Osteocyte (in vitro differentiated cells): ENCODE results near the gene HAPSTR1. TPM values are rescaled to one million over a fixed set of nuclear protein-coding genes. Genes with fewer than 3 reads are reported as not detected.

Experiments used
- DNase-seq: peaks from one replicate; pipeline ENCODE4 v3.0.0; 2021; ENCODE audit warnings: mixed read lengths; ENCODE audit not compliant: unreplicated experiment; ENCODE audit errors: extremely low spot score
- H3K27ac Mint-ChIP-seq: one replicate; pipeline ENCODE4 v1.8.0; 2021; ENCODE audit warnings: mild to moderate bottlenecking, mixed read lengths; ENCODE audit not compliant: unreplicated experiment
- H3K27me3 Mint-ChIP-seq: one replicate; pipeline ENCODE4 v1.8.0; 2021; ENCODE audit warnings: mixed read lengths; ENCODE audit not compliant: unreplicated experiment
- H3K36me3 Mint-ChIP-seq: one replicate; pipeline ENCODE4 v1.8.0; 2021; ENCODE audit warnings: mixed read lengths; ENCODE audit not compliant: unreplicated experiment
- H3K4me1 Mint-ChIP-seq: one replicate; pipeline ENCODE4 v1.8.0; 2021; ENCODE audit warnings: mixed read lengths; ENCODE audit not compliant: unreplicated experiment
- H3K4me3 Mint-ChIP-seq: one replicate; pipeline ENCODE4 v1.8.0; 2021; ENCODE audit warnings: mild to moderate bottlenecking, moderate library complexity, mixed read lengths; ENCODE audit not compliant: unreplicated experiment
- H3K9me3 Mint-ChIP-seq: one replicate; pipeline ENCODE4 v1.8.0; 2021; ENCODE audit warnings: mixed read lengths; ENCODE audit not compliant: unreplicated experiment
- total RNA-seq: library from RNA; stranded (reverse); gene quantifications from 2 replicates; pipeline ENCODE4 v1.2.1, GENCODE V29; 2021
- TF ChIP-seq, protein P1 (sequence below): fragments of 200-600 bp; sonication (generic); IDR thresholded peaks from 2 replicates; pipeline ENCODE4 v1.5.0; 2021; ENCODE audit warnings: antibody characterized with exemption, mild to moderate bottlenecking, moderate library complexity

Gene HAPSTR1
- total RNA-seq, 1 donor from 2014 or later, result 73.4 TPM

DNA sequence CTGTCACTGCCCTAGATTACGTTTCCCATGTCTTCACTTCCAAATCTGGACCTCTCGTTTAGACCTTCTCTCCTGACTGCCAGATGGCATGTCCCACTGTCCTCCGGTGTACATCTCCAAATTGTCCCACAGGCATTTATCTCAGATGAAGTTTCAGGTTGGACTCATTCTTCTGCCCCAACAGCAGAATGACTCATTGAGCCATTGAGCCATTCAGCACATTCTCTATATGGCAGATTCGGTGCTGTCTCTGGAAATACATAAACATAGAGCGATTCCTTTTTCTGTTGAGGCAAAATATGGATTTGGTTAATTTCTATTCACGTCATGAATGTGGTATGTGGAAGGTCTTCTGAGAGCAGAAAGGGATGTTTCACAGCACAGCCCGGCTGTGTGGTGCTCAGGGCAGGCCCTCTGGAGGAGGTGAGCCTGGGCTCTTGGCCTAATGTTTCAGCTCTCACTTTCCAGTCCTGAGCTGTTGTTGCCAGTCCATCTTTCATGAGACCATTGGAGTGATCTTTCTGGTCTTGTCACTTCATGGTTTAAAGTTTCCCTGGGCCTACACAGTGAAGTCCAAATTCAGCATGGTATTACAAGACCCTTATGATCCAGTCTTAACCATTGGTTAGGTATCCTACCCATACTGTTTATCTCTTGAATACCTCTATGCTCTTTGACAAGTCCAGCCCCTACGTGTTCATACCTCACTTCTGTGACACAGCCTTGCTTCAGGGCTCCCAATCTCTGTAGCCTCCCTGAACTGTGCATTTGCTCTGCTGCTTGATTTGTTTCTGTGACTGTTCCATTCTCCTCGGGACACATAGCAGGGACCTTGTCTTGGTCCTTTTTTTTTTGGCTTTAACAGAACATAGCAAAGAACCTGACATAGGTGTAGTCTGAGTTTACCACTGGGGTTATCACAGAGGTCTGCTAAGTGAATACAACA lies 15.9 kb downstream of the HAPSTR1 start:
- TF ChIP-seq, protein P1, sequence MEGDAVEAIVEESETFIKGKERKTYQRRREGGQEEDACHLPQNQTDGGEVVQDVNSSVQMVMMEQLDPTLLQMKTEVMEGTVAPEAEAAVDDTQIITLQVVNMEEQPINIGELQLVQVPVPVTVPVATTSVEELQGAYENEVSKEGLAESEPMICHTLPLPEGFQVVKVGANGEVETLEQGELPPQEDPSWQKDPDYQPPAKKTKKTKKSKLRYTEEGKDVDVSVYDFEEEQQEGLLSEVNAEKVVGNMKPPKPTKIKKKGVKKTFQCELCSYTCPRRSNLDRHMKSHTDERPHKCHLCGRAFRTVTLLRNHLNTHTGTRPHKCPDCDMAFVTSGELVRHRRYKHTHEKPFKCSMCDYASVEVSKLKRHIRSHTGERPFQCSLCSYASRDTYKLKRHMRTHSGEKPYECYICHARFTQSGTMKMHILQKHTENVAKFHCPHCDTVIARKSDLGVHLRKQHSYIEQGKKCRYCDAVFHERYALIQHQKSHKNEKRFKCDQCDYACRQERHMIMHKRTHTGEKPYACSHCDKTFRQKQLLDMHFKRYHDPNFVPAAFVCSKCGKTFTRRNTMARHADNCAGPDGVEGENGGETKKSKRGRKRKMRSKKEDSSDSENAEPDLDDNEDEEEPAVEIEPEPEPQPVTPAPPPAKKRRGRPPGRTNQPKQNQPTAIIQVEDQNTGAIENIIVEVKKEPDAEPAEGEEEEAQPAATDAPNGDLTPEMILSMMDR, result no peak
- Mint-ChIP-seq H3K27me3 (no peaks in the 10 kb centered on the region), H3K4me3 (no peak overlapping the region), H3K9me3 (no peaks in the 10 kb centered on the region), H3K36me3 (peaks cover 60% of the 10 kb centered on the region), H3K27ac (peak overlapping the region; percentile 63), H3K4me1 (peaks cover 78% of the 10 kb centered on the region)
- no peak for DNase-seq

DNA sequence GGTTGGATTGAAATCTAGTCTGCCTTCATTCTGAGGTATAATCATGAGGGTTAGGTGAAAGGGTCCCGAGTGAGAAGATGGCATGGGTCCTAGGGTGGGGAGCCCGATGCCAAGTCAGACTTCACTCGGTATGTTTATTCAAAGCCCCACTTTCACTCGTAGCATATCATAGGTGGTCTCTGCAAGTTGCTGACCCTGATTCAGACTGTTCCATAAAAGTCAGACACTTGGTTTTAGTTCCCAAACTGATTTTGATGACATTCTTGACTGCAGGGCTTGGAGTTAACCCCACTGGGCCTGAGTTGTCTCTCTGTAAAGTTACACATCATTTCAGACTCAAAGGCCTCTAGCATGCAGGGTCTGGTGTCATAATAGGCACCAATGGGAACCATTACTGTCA lies 17.8 kb downstream of the HAPSTR1 start:
- Mint-ChIP-seq H3K36me3 (peaks cover 46% of the 10 kb centered on the region), H3K4me1 (peaks cover 84% of the 10 kb centered on the region), H3K9me3 (no peaks in the 10 kb centered on the region), H3K27ac (peak overlapping the region; percentile 14), H3K27me3 (no peaks in the 10 kb centered on the region), H3K4me3 (no peak overlapping the region)
- DNase-seq, result no peak
- TF ChIP-seq, protein P1, result no peak

DNA sequence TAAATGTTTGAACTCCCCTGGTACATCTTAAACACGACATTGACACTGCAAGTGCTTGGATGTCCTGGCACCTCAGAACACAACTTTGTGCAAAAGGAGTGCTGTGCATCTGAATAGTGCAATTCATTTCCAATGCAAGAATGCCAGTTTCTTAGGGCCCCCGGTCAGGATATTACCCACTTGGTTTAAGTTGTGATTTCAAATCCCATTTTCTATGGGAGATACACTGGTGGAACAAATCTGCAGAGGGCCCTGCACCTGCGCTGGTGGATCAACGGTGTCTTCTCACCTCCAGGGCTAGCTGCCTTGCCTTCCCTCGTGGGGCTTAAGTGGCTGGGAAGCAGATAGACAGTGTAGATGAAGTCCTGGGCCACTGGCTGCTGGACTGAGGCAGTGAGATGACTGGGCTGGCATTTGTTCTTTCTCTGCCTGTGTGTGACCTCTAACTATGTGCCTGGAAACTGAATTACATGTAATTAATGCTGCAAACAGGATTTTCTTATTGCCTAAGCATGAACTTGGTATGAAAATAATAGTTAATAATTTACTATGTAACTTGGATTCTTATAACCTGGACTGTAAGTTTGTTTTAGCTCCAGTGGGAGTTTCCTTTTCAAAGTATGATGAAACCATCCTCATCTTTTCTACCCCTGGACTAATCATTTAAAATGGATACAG lies 20.9 kb downstream of the HAPSTR1 start:
- Mint-ChIP-seq H3K36me3 (peaks cover 40% of the 10 kb centered on the region), H3K27ac (peak overlapping the region; percentile 58), H3K4me1 (peaks cover 75% of the 10 kb centered on the region), H3K27me3 (no peaks in the 10 kb centered on the region), H3K4me3 (peak overlapping the region; percentile 2), H3K9me3 (no peaks in the 10 kb centered on the region)
- TF ChIP-seq, protein P1, result no peak
- DNase-seq, result no peak

DNA sequence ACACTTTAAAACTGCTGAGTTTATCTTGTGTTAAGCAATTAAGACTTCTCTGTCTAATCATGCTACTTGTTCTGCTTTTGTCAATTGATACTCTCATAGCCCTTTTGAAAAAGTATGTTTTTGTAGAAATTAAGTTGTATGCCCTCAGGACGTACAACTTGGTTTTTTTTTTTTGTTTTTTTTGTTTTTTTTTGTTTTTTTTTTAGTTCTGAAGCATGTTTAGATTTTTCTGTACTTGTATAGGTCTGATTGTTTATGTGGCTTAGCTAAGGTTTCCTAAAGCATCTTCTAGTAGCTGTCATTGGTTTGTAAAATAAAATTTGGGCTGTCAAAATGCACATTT lies 21.4 kb downstream of the HAPSTR1 start:
- TF ChIP-seq, protein P1, result no peak
- DNase-seq, result no peak
- H3K9me3 Mint-ChIP-seq, result no peaks in the 10 kb centered on the region
- peaks cover 75% of the 10 kb centered on the region for H3K4me1 Mint-ChIP-seq
- peak overlapping the region; percentile 2 for H3K4me3 Mint-ChIP-seq
- H3K27me3 Mint-ChIP-seq, result no peaks in the 10 kb centered on the region
- H3K27ac Mint-ChIP-seq, result peak overlapping the region; percentile 39
- H3K36me3 Mint-ChIP-seq, result peaks cover 40% of the 10 kb centered on the region

DNA sequence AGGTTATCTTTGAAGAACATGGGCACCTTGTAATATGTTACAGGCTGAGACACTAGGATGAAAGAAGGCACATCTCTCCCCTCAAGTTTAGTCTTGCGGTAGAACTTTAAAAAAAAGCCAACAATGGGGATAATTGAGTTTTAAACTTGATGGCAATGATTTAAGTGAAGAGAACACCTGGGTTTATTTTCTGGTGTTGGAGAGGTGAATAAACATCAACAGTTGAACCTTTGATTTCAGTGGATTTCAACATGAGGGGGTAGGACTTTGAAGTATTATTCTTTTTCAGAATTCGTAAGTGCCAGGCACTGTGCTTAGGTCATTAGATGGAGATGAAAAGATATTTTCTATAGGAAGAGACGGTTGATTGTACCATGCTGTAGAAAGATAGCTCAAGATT lies 22.3 kb downstream of the HAPSTR1 start:
- no peaks in the 10 kb centered on the region for H3K27me3 Mint-ChIP-seq
- no peak overlapping the region for H3K4me3 Mint-ChIP-seq
- TF ChIP-seq, protein P1, result no peak
- peaks cover 76% of the 10 kb centered on the region for H3K4me1 Mint-ChIP-seq
- H3K36me3 Mint-ChIP-seq, result peaks cover 39% of the 10 kb centered on the region
- no peaks in the 10 kb centered on the region for H3K9me3 Mint-ChIP-seq
- H3K27ac Mint-ChIP-seq, result peak overlapping the region; percentile 35
- DNase-seq, result no peak
